GM10847 (cell line): ENCODE results near the gene ABLIM1.

Experiments used
- POLR2A ChIP-seq: IDR thresholded peaks from 2 replicates; pipeline ENCODE4 v1.6.1; 2011; ENCODE audit not compliant: insufficient read length; ENCODE audit errors: extremely low read depth

Gene ABLIM1

DNA sequence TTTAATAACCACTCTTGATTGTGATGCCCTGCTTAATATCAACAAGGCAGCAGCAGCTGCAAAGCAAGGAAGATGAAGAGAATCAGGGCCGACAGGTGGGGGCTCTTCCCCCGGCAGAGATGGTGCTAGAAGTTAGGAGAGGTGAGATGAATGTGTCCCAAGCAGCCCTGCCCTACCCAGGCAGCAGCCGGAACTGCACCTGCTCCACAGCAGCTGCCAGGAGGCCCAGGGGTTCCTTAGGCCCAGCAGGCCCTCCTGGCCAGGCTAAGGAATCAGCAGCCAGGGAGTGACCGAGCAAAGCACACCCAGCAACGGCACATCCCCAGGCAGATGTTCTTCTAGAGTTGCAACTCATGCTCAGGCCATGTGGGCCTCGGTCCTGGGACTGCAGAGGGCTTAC, 271.6 kb downstream of the ABLIM1 start:
- TF ChIP-seq POLR2A, result no peak

DNA sequence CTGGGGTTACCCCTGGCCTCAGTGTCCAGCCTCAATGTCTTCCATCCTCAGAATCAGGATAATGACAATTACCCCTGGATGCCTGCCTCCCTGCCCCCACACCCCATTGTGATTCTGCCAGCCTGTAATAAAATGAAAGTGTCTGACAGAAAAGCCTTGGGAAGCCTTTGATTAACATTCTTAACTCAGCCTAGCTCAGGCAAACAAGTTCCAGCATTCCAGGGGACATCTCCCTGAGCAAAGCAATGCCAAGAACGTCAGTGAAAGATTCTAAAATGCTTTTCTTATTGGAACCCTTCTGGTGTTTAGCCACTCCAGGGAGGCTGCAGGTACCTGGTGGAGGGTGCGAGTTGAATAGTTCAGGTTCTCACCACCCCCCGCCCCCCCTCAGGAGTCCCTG, 272.5 kb downstream of the ABLIM1 start:
- TF ChIP-seq POLR2A, result no peak

DNA sequence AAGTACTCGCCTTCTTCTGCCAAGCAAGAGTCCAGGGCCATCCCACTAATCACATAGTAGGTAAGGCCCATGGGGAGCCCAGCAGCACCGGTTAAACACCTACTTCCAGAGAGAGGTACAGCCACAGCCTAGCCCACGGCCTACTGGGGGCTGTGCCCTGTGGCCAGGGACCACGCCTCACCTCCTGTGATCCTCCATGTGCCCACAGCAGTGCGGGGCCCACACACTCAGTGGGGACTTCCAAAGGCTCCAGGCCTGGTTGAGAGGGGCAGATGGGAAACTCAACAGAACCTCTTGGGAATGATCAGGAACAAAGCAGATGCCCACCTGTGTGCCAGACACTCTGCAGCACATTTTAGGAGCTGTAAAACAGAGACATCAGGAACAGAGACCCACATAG, 273.5 kb downstream of the ABLIM1 start:
- TF ChIP-seq POLR2A, result no peak

DNA sequence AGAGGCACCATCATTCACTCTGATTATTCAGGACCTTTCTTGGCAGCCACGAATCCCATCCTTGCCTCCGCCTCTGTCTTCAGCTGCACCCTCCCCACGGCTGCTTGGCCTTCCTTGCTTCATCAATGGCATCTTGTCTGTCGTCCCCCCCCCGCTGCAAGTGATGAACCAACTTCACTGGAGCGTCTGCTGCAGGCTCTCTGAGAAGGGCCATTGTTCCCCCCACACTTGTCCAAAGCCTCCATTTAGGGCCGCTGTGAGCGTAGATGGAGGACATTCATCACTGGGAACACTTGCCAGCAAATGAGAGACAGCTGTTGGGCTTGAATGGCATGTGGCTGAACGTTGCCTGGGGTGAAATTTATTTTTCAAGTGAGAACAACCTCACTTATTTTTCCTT, 273.9 kb downstream of the ABLIM1 start:
- no peak for TF ChIP-seq POLR2A
